Adrenal gland (tissue), 12 donors: ENCODE measurements around the gene CD74. TPM values are rescaled to one million over a fixed set of nuclear protein-coding genes. Genes with fewer than 3 reads are reported as not detected.

Experiments
- DNase-seq, 7 donors: peaks; one replicate each; pipeline ENCODE4 v3.0.0-alpha.2; 2019 to 2020
- H3K27ac ChIP-seq, 5 donors: fragments of 200-600 bp; sonication (generic) in 4 of 5; 1 replicate in 3 of 5; 2 replicates in 2 of 5; pipeline versions ENCODE4 v1.5.1 to v1.8.0; 2016 to 2020; ENCODE audit warnings: mild to moderate bottlenecking in 1 of 5
- H3K27me3 ChIP-seq: fragments of 200-600 bp; 2 replicates; pipeline ENCODE4 v1.8.0; 2021
- H3K36me3 ChIP-seq, 2 donors: fragments of 200-600 bp; replicated peaks in 1 of 2; 1 replicate in 1 of 2; 2 replicates in 1 of 2; pipeline versions ENCODE4 v1.5.1 to v1.8.0; 2018 to 2022
- H3K4me1 ChIP-seq, 2 donors: fragments of 200-600 bp; replicated peaks in 1 of 2; 1 replicate in 1 of 2; 2 replicates in 1 of 2; pipeline versions ENCODE4 v1.5.1 to v1.8.0; 2018 to 2021
- H3K4me3 ChIP-seq, 4 donors: fragments of 200-600 bp; sonication (generic) in 3 of 4; one replicate each; pipeline ENCODE4 v1.5.1; 2016 to 2018
- H3K9me3 ChIP-seq, 3 donors: fragments of 200-600 bp; sonication (generic) in 1 of 3; replicated peaks in 1 of 3; 1 replicate in 2 of 3; 2 replicates in 1 of 3; pipeline versions ENCODE4 v1.5.1 to v1.8.0; 2016 to 2021
- POLR2A ChIP-seq, 2 donors: fragments of 450-650 bp; IDR thresholded peaks; one replicate each; pipeline ENCODE4 v1.6.1; 2017; ENCODE audit warnings: antibody characterized with exemption in 2 of 2, mild to moderate bottlenecking in 2 of 2, moderate library complexity in 1 of 2
- WGBS, 4 donors: extraction: QIAGEN DNeasy Blood & Tissue Kit in 2 of 4; methylation state at CpG; one replicate each; pipeline versions ENCODE4 v1.1.5 to v1.1.7; 2013 to 2017; 5-methylcytosine and 5-hydroxymethylcytosine counted together
- intact Hi-C, 2 donors: fragments of 100-400 bp; cut with DNase I; formaldehyde crosslinking; loops; one replicate each; pipeline versions ENCODE4 v1.14.1 to v1.15.0; 2022 to 2023
- polyA plus RNA-seq, 3 donors: library from polyadenylated mRNA; stranded (reverse); fragments of 200-250 nt in 2 of 3; fragments of 350-450 nt in 1 of 3; fragmentation: Illumina TruSeq in 1 of 3; extraction: RNeasy Lipid Tissue Mini Kit (QIAGEN cat#74804) in 1 of 3; gene quantifications; one replicate each; pipeline ENCODE4 v1.2.3, GENCODE V29; 2013 to 2014
- total RNA-seq, 9 donors: library from RNA; depleted of rRNA in 4 of 9; stranded (reverse); fragments of >200 nt in 4 of 9; fragments of 120-200 nt in 1 of 9; fragmentation: NEBNext Ultra II Directional in 1 of 9; extraction: Animal tissue kit (Norgen Biotek cat#: 25700) in 1 of 9; gene quantifications; one replicate each; pipeline versions ENCODE4 v1.1.0 to v1.2.4, GENCODE V29; 2013 to 2023
- TF ChIP-seq, protein P1 (sequence below), 6 experiments: fragments of 450-650 bp in 4 of 6; fragments of 200-600 bp in 2 of 6; sonication (generic) in 1 of 6; IDR thresholded peaks; 1 replicate in 5 of 6; 2 replicates in 1 of 6; pipeline versions ENCODE4 v1.5.1 to v1.8.0; 2016 to 2021; ENCODE audit warnings: antibody characterized with exemption in 6 of 6, mild to moderate bottlenecking in 2 of 6, moderate library complexity in 1 of 6
- donor health status: healthy with polysubstance abuse.
- donor health status: Bipolar disorder and iron deficiency.
- donor health status: DM: yes; HTN: yes; CAD: no.
- donor health status: DM: no; HTN: no; CAD: no.
- donor health status: DM: no; HTN: no; CAD: no.
- donor health status: DM: yes; HTN: yes; CAD: no.

The CD74 gene
- total and polyA plus RNA-seq, 12 donors: 71.4 to 3,185 (median 1,084) TPM

DNA sequence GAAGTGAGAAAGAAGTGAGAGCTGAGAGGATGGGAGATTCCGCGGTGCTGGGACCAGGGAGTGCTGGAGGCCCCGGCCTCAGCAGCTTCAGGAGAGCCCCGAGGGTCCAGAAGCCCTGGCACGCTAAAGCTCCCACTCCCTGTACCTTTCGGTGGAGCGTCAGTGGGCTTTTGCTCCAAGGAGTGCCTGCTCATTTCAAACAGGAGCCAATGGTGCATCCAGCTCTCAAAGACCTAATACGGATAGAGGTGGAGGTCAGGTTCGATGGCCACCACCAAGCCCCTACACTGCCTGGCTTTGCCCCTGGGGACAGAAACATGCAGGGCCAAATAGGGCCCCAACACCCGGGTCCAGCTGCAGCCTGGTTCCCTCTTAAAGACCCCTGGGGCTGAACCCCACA, 8.2 kb downstream of the CD74 start:
- Histone ChIP-seq H3K36me3 (peaks cover 0 to 66% of the 10 kb centered on the region in 2 donors), H3K27me3 (no peaks in the 10 kb centered on the region), H3K4me3 (no peak overlapping the region), H3K27ac (peak overlapping the region in 1 of 5 donors; percentile 11), H3K4me1 (peaks cover 6 to 7% of the 10 kb centered on the region in 2 donors), H3K9me3 (no peaks in the 10 kb centered on the region)
- no peak for DNase-seq
- TF ChIP-seq POLR2A (IDR thresholded peaks at IDR 0.05): no peak
- TF ChIP-seq, protein P1, sequence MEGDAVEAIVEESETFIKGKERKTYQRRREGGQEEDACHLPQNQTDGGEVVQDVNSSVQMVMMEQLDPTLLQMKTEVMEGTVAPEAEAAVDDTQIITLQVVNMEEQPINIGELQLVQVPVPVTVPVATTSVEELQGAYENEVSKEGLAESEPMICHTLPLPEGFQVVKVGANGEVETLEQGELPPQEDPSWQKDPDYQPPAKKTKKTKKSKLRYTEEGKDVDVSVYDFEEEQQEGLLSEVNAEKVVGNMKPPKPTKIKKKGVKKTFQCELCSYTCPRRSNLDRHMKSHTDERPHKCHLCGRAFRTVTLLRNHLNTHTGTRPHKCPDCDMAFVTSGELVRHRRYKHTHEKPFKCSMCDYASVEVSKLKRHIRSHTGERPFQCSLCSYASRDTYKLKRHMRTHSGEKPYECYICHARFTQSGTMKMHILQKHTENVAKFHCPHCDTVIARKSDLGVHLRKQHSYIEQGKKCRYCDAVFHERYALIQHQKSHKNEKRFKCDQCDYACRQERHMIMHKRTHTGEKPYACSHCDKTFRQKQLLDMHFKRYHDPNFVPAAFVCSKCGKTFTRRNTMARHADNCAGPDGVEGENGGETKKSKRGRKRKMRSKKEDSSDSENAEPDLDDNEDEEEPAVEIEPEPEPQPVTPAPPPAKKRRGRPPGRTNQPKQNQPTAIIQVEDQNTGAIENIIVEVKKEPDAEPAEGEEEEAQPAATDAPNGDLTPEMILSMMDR (IDR thresholded peaks at IDR 0.05): no peak
- 91 to 97% (median 92%) methylated on average over 8 to 10 of the region's 10 CpGs for WGBS, 4 donors
- intact Hi-C loops: no loop called here

DNA sequence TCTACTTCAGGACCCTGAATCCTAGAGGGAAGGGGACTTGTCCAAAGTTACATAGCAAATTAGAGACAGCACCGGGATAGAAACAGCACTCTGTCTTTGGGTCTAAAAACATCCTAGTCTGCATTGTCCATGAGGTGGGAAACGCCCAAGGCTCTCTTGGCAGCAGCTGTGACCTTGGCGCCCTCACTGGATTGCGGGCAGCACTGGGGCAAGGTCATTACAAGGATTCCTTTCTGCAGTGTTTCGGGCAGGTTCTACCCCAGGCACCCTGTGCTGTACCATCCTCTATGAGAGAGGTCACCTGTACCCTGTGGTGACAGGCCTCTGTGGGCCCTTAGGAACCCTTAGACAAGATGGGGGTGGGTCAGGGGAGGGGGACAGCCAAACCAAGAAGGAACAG, 8.6 kb downstream of the CD74 start:
- Histone ChIP-seq H3K9me3 (no peaks in the 10 kb centered on the region), H3K27ac (peak overlapping the region in 1 of 5 donors; percentile 11), H3K4me1 (peaks cover 6 to 7% of the 10 kb centered on the region in 2 donors), H3K27me3 (no peaks in the 10 kb centered on the region), H3K36me3 (peaks cover 0 to 70% of the 10 kb centered on the region in 2 donors), H3K4me3 (no peak overlapping the region)
- TF ChIP-seq POLR2A (IDR thresholded peaks at IDR 0.05): no peak
- TF ChIP-seq, protein P1 (IDR thresholded peaks at IDR 0.05): no peak
- WGBS, 4 donors: 37 to 57% (median 45%) methylated on average over 2 to 5 of the region's 5 CpGs
- intact Hi-C loops: no loop called here
- DNase-seq: peak in 2 of 7 donors; percentile 61 to 70

- H3K36me3 ChIP-seq: peaks cover 0 to 75% of the 10 kb centered on the region in 2 donors
Observed at GRCh38 chr5:150402901-150403342, 9.8 kb downstream of the CD74 start.

GRCh38 chr5:150402229-150402773, 10.4 kb downstream of the CD74 start:
- TF ChIP-seq, protein P1 (IDR thresholded peaks at IDR 0.05): no peak
- TF ChIP-seq POLR2A (IDR thresholded peaks at IDR 0.05): no peak
- DNase-seq: no peak
- Histone ChIP-seq H3K4me1 (peaks cover 6 to 7% of the 10 kb centered on the region in 2 donors), H3K9me3 (no peaks in the 10 kb centered on the region), H3K4me3 (no peak overlapping the region), H3K36me3 (peaks cover 0 to 79% of the 10 kb centered on the region in 2 donors), H3K27me3 (no peaks in the 10 kb centered on the region), H3K27ac (no peak overlapping the region)
- intact Hi-C loops: no loop called here
- 80 to 100% (median 84%) methylated on average over 1 to 4 of the region's 4 CpGs for WGBS, 4 donors

More at GRCh38 chr5:150402901-150403342, 9.8 kb downstream of the CD74 start:
- TF ChIP-seq, protein P1 (IDR thresholded peaks at IDR 0.05): no peak
- no peak for TF ChIP-seq POLR2A (IDR thresholded peaks at IDR 0.05)
- H3K27ac ChIP-seq: peak overlapping the region in 1 of 5 donors; percentile 4
- no peaks in the 10 kb centered on the region for H3K27me3 ChIP-seq
- DNase-seq: no peak
- peaks cover 6 to 7% of the 10 kb centered on the region in 2 donors for H3K4me1 ChIP-seq
- no peak overlapping the region for H3K4me3 ChIP-seq
- WGBS, 4 donors: 90 to 94% (median 91%) methylated on average over 9 to 12 of the region's 12 CpGs
- no peaks in the 10 kb centered on the region for H3K9me3 ChIP-seq
- intact Hi-C loops: no loop called here
